HEK293T (cell line): Measurements from ENCODE around the gene VAV2.

Source experiments
- CTCF ChIA-PET: fragments of 350-600 bp; formaldehyde crosslinking; extraction: SDS; loops from one replicate; lab custom pipeline; 2021; ENCODE audit warnings: antibody characterized with exemption, inconsistent platforms; lab: Yijun Ruan, JAX
- POLR2A ChIA-PET: fragments of 350-600 bp; formaldehyde crosslinking; extraction: SDS; loops from one replicate; lab custom pipeline; 2020; ENCODE audit warnings: antibody characterized with exemption, inconsistent platforms; lab: Yijun Ruan, JAX
- DNase-seq: peaks from one replicate; pipeline ENCODE4 v3.0.0; 2012; ENCODE audit warnings: mixed read lengths; ENCODE audit errors: extremely low spot score
- ARNT ChIP-seq: fragments of 450-650 bp; IDR thresholded peaks from 2 replicates; pipeline ENCODE4 v1.6.1; 2017; ENCODE audit warnings: mild to moderate bottlenecking
- BHLHE40 ChIP-seq: fragments of 450-650 bp; IDR thresholded peaks from 2 replicates; pipeline ENCODE4 v1.6.1; 2016; ENCODE audit warnings: mild to moderate bottlenecking, moderate library complexity, borderline replicate concordance
- CTBP1 ChIP-seq: fragments of 450-650 bp; IDR thresholded peaks from 2 replicates; pipeline ENCODE4 v1.6.1; 2016; ENCODE audit warnings: borderline replicate concordance
- ELF4 ChIP-seq: fragments of 450-650 bp; IDR thresholded peaks from 2 replicates; pipeline ENCODE4 v1.6.1; 2017; ENCODE audit warnings: antibody characterized with exemption
- FOXA1 ChIP-seq: fragments of 450-650 bp; IDR thresholded peaks from 2 replicates; pipeline ENCODE4 v1.6.1; 2016; ENCODE audit warnings: mild to moderate bottlenecking
- FOXK2 ChIP-seq: fragments of 450-650 bp; IDR thresholded peaks from 2 replicates; pipeline ENCODE4 v1.6.1; 2016; ENCODE audit warnings: mild to moderate bottlenecking
- FOXM1 ChIP-seq: fragments of 450-650 bp; IDR thresholded peaks from 2 replicates; pipeline ENCODE4 v1.6.1; 2017; ENCODE audit warnings: mild to moderate bottlenecking, borderline replicate concordance
- HDGF ChIP-seq: fragments of 450-650 bp; IDR thresholded peaks from 2 replicates; pipeline ENCODE4 v1.6.1; 2017; ENCODE audit warnings: antibody characterized with exemption, borderline replicate concordance
- L3MBTL2 ChIP-seq: fragments of 450-650 bp; conservative IDR thresholded peaks from 2 replicates; pipeline ENCODE4 v1.6.1; 2016; ENCODE audit warnings: mild to moderate bottlenecking
- LEF1 ChIP-seq: fragments of 450-650 bp; IDR thresholded peaks from 2 replicates; pipeline ENCODE4 v1.6.1; 2017; ENCODE audit warnings: mild to moderate bottlenecking, borderline replicate concordance
- NFRKB ChIP-seq: fragments of 450-650 bp; IDR thresholded peaks from 2 replicates; pipeline ENCODE4 v1.6.1; 2016; ENCODE audit warnings: mild to moderate bottlenecking, moderate library complexity
- SP1 ChIP-seq: fragments of 450-650 bp; IDR thresholded peaks from 2 replicates; pipeline ENCODE4 v1.6.1; 2017
- SUZ12 ChIP-seq: fragments of 450-650 bp; IDR thresholded peaks from 2 replicates; pipeline ENCODE4 v1.6.1; 2016; ENCODE audit warnings: mild to moderate bottlenecking
- TARDBP ChIP-seq: fragments of 450-650 bp; IDR thresholded peaks from 2 replicates; pipeline ENCODE4 v1.6.1; 2016
- ZNF384 ChIP-seq: fragments of 450-650 bp; IDR thresholded peaks from 2 replicates; pipeline ENCODE4 v1.6.1; 2016
- TF ChIP-seq, protein P1 (sequence below): fragments of 450-650 bp; IDR thresholded peaks from 2 replicates; pipeline ENCODE4 v1.6.1; 2016

VAV2 gene

DNA sequence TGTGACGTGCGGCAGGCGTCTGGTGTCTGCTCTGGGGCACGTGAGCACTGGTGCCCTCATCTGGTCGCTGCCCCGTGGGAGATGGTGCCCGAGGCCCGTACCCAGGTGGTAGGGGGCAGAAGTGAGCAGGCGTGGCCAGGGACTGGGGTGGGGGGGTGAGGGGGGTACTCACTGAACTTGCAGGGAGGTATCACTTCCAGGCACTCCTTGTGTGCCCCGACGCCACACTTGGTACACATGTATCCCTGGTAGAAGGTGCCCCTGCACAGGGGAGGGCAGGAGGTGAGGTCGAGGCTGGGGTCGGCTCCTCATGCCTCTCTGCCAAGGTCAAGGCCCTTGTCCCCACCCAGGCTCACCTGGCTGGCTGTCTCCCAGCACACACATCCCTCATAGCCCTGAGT is 208.8 kb downstream of the VAV2 start:
- POLR2A ChIA-PET = no interaction called here
- DNase-seq = no peak
- TF ChIP-seq L3MBTL2 (no peak), SUZ12 (no peak), BHLHE40 (no peak), FOXK2 (no peak), ZNF384 (no peak), SP1 (no peak), ARNT (no peak), LEF1 (no peak), CTBP1 (no peak), FOXM1 (no peak), NFRKB (no peak), TARDBP (no peak)
- CTCF ChIA-PET = interaction anchor here (1.0 to 3.7 kb wide), 3 partner anchors 14 to 211 kb away, joined by 4 to 23 read pairs (median 7); no protein-coding TSS in a partner anchor

DNA sequence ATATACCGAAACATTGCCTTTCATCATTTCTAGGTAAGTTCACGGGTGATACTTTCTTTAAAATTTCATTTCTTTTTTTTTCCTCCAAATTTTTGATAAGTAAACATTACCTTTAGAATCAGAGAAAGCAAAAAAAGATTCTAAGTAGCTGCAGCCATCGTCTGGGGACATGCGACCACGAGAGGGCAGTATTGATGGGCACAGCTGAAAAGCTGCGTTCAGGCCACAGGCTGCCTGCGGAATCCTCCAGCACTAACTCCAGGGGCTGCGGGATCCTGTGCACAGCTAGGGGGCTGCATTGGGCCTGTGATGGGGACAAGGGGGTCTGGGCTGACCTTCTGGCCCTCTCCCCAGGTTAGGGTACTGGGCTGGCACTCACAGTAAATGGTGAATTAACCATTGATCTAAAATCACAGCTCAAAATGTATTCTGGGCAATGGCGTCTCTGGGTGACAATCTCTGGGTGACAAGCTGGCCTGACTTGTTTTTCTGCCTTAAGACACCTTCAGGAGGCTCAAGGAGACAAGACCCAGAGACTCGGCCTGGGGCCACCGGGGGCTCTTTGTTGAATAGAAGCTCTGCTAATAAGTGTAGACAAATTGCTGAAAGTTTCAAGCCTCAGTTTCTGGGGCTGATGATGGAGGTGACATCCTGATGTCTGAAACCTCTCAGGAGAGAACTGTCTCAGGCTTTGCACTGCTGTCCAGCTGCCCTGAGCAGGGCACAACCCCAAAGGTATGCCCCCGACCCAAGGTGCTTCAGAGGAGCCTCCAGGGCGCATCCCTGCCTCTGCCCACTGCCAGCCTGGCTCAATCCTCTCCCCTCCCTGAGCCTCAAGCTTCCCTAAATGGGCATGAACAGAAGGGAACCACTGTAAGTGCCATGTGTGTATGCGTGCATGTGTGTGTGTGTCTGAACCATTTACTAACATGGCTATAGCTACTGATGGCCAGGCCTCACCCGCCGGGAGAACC is 209.7 kb downstream of the VAV2 start:
- TF ChIP-seq BHLHE40 = no peak
- TF ChIP-seq ARNT = no peak
- TF ChIP-seq ELF4 = no peak
- no peak for TF ChIP-seq SP1
- no peak for TF ChIP-seq HDGF
- TF ChIP-seq ZNF384 = no peak
- TF ChIP-seq FOXK2 = no peak
- TF ChIP-seq TARDBP = no peak
- TF ChIP-seq SUZ12 = no peak
- TF ChIP-seq FOXM1 = no peak
- no peak for TF ChIP-seq NFRKB
- no peak for TF ChIP-seq L3MBTL2
- TF ChIP-seq LEF1 = no peak
- no peak for TF ChIP-seq FOXA1
- TF ChIP-seq CTBP1 = no peak
- DNase-seq = peak; percentile 82
- ChIA-PET CTCF (interaction anchor here (0.6 to 3.7 kb wide), 7 partner anchors 9 to 300 kb away, joined by 3 to 23 read pairs (median 4); no protein-coding TSS in a partner anchor), POLR2A (interaction anchor here (0.8 to 0.9 kb wide), 2 partner anchors 211 to 212 kb away, joined by 3 read pairs; no protein-coding TSS in a partner anchor)

DNA sequence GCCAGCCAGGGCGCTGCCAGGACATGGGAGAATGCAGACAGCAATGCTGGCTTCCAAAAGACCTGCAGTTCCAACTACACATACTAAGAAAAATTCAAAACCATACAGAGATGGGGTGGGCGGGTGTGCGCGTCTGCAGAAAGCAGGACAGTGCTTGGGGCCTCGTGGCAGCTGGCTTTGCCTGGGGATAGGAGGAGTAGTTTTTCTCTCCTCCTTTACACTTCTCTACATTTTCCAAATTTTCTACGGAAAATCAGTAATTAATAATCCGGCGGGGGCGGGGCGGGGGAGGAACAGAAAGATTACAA is 210.3 kb downstream of the VAV2 start:
- CTCF ChIA-PET = interaction anchor here (0.7 to 3.7 kb wide), 4 partner anchors 8 to 298 kb away, joined by 3 to 23 read pairs (median 4); no protein-coding TSS in a partner anchor
- DNase-seq = no peak
- POLR2A ChIA-PET = no interaction called here
- no peak for TF ChIP-seq SP1
- no peak for TF ChIP-seq FOXA1
- TF ChIP-seq ZNF384 = no peak
- no peak for TF ChIP-seq HDGF
- no peak for TF ChIP-seq BHLHE40
- TF ChIP-seq FOXK2 = no peak
- TF ChIP-seq CTBP1 = no peak

DNA sequence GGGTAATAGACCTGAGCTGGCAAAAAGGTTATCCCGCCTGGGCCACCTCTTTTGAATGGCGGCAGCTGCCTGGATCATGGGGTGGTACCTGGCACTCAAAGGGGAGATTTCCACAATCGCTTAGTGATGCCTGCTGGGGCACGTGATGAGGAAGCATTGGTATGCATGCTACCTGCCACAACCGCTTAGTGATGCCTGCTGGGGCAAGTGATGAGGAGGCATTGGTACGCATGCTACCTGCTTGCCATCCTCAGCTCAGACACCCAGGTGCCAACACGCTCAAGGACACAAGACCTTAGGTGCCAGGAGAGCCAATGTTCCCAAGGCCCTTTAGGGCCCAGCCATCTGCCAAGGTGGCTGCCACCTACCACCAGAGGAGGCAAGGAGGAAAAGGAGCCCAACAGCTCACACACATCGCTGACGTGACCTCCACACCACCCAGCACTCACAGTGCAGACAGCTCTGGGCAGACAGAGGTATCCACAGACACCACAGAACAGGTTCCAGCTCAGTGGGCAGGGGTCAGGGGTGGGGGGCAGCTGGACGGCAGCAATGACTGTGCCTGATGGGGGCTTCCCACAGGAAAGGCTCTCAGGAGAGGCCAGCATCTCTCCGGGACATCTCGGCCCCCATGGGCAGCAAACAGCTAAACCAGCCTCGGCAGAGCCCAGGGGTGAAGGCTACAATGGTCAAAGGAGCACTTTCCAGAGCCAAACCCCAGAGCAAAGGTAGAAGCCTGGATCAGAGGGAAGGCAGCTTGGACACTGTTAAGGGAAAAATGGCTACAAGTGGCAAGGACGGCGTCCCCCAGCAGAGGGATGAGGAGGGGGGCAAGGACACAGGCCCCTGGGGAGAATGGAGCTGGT is 210.9 kb downstream of the VAV2 start:
- no peak for DNase-seq
- POLR2A ChIA-PET = no interaction called here
- CTCF ChIA-PET = interaction anchor here (1.3 to 3.7 kb wide), 2 partner anchors 8 to 213 kb away, joined by 4 to 23 read pairs; no protein-coding TSS in a partner anchor
- TF ChIP-seq SUZ12 (no peak), HDGF (no peak), FOXK2 (no peak), ZNF384 (no peak), TARDBP (no peak), FOXA1 (no peak), ELF4 (no peak), LEF1 (no peak), CTBP1 (no peak)
- TF ChIP-seq, protein P1, sequence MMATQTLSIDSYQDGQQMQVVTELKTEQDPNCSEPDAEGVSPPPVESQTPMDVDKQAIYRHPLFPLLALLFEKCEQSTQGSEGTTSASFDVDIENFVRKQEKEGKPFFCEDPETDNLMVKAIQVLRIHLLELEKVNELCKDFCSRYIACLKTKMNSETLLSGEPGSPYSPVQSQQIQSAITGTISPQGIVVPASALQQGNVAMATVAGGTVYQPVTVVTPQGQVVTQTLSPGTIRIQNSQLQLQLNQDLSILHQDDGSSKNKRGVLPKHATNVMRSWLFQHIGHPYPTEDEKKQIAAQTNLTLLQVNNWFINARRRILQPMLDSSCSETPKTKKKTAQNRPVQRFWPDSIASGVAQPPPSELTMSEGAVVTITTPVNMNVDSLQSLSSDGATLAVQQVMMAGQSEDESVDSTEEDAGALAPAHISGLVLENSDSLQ = no peak

DNA sequence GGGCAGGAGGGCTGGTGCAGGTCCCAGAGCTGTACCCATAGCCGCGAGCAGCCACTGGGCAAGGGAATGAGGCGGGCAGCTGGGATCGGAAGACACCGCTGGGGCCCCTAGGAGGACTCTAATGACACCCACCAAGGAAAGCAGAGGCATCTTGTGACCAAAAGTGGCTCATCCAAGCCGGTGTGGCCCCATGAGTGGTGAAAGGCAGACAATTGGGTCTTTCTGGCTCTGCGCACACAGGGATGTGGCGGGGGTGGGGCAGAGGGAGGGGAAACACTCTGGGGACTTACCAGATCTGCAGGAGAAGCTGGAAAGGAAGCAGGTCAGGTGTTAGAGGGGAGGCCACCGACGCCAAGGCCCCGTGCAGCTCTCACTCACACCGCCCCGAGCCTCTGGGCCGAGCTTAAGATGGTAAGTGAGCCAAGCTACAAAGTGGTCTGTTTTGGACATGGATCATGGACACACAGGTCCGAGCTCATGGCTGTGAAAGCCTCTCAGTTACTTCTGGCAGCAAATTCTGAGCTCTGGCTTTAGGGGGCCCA is 211.6 kb downstream of the VAV2 start:
- no peak for DNase-seq
- CTCF ChIA-PET = interaction anchor here (3.7 kb wide), 1 partner anchor 214 kb away, joined by 23 read pairs; no protein-coding TSS in a partner anchor
- TF ChIP-seq ZNF384 (no peak), ARNT (no peak), L3MBTL2 (no peak), TARDBP (no peak), FOXM1 (no peak), NFRKB (no peak), ELF4 (no peak), SP1 (no peak), CTBP1 (no peak), HDGF (no peak), LEF1 (no peak), FOXA1 (no peak), FOXK2 (no peak), SUZ12 (no peak), BHLHE40 (no peak)
- TF ChIP-seq, protein P1 = no peak
- POLR2A ChIA-PET = no interaction called here
